Measurements from ENCODE around the gene CMBL.

Gene CMBL

DNA sequence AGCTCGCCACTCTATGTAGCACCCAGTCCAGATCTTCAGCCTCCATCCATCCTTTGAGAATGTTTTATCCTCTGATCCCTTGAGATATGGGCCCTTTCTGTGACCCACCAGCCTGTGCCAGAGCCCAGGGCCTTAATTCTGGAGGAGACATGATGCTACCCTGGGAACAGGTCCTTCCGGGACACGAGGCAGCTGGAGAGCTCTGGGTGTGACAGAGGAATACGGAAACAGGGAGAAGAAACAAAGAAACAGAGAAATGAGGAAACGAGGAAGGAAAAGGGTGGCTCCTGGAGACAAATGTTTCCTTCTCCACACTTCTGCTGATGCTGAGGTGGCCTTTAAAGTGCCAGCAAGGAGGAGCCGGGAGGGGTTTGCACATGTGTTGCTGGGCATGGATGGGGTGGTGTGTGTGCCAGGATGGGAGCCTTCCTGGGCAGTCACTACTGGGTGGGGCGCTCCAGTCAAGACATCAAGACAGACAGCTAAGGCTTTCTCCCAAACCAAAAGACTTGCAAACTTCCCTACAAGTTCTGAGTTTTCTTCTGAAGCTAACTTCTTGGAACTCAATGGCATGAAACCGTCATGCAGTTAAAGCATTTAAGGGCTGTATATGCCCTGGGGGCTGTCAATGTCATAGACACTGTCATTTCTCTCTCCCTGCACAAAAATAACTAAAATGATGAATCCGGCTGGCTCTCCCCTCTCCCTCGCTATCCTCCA, 23.0 kb upstream of the CMBL start:
- Histone ChIP-seq H3K79me1 (ENCODE audit: low read length) (no peaks in the 10 kb centered on the region), H3K56ac (ENCODE audit: low read length) (no peak overlapping the region), H3K4me1 (ENCODE audit: control insufficient read depth, low read depth, low read length) (no peaks in the 10 kb centered on the region), H3K27ac (ENCODE audit: low read depth, low read length) (no peak overlapping the region), H3K9ac (ENCODE audit: low read length) (no peak overlapping the region), H3K4me3 (ENCODE audit: low read length) (no peak overlapping the region), H3K23ac (ENCODE audit: low read length) (no peak overlapping the region), H3K4me2 (ENCODE audit: low read length) (no peak overlapping the region), H2BK5ac (ENCODE audit: low read length) (no peak overlapping the region), H4K8ac (ENCODE audit: low read depth, low read length) (no peak overlapping the region), H3K36me3 (ENCODE audit: control insufficient read depth, insufficient read depth, low read length) (no peaks in the 10 kb centered on the region), H2AK5ac (ENCODE audit: low read length) (no peak overlapping the region), H2BK120ac (ENCODE audit: low read depth, low read length) (no peak overlapping the region), H2BK15ac (replicated peaks; ENCODE audit: low read depth) (no peak overlapping the region), H3K27me3 (ENCODE audit: insufficient read depth, low read length, poor library complexity) (peaks cover 8% of the 10 kb centered on the region), H3K18ac (ENCODE audit: low read length) (no peak overlapping the region), H3K4ac (ENCODE audit: low read depth, low read length) (no peak overlapping the region), H3K79me2 (ENCODE audit: control insufficient read depth, insufficient read depth, low read length) (no peaks in the 10 kb centered on the region), H4K5ac (ENCODE audit: low read length) (no peak overlapping the region)
- no CpG with 5 or more reads among the region's 10 CpGs for WGBS (ENCODE audit: extremely low coverage, insufficient coverage, low lambda C conversion rate)
- no peak for DNase-seq

DNA sequence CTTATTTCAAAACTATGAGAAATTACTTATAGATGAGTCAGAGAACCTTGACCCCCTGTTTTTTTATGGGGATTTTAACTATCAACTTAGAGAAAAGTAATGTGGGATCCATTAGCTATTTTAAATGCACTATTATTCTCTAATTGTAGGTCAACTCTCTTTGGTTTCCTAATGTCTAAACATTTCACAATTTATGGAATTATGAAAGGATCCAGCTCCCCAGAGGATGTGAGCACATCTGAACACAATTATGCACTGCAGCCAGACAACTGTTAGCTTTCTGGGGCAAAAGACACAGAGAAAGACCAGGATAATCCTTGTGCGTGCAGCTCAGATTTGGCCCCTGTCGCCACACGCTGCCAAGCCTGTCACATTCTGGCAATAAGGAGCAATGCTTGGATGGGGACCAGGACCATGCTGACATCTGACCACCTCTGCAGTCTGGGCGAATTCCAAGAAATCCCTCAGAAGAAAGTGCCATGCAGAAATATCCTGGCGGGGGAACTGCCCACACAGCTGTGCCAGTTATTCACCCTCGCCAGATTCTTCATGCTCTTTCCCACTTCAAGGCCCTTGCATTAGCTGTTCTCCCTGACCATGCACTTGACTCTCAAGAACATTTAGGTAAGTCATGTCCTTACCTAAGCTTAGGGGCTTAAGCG, 22.2 kb upstream of the CMBL start:
- H2BK15ac ChIP-seq (replicated peaks; ENCODE audit: low read depth) = no peak overlapping the region
- no peaks in the 10 kb centered on the region for H3K79me1 ChIP-seq (ENCODE audit: low read length)
- no peak overlapping the region for H3K4me3 ChIP-seq (ENCODE audit: low read length)
- H2BK5ac ChIP-seq (ENCODE audit: low read length) = no peak overlapping the region
- H3K4me2 ChIP-seq (ENCODE audit: low read length) = no peak overlapping the region
- H3K36me3 ChIP-seq (ENCODE audit: control insufficient read depth, insufficient read depth, low read length) = no peaks in the 10 kb centered on the region
- no peak for DNase-seq
- no peak overlapping the region for H3K4ac ChIP-seq (ENCODE audit: low read depth, low read length)
- peaks cover 8% of the 10 kb centered on the region for H3K27me3 ChIP-seq (ENCODE audit: insufficient read depth, low read length, poor library complexity)
- H4K5ac ChIP-seq (ENCODE audit: low read length) = no peak overlapping the region
- H3K9ac ChIP-seq (ENCODE audit: low read length) = no peak overlapping the region
- WGBS (ENCODE audit: extremely low coverage, insufficient coverage, low lambda C conversion rate) = no CpG with 5 or more reads among the region's 7 CpGs
- H3K18ac ChIP-seq (ENCODE audit: low read length) = no peak overlapping the region
- H3K27ac ChIP-seq (ENCODE audit: low read depth, low read length) = no peak overlapping the region
- H2AK5ac ChIP-seq (ENCODE audit: low read length) = no peak overlapping the region
- H2BK120ac ChIP-seq (ENCODE audit: low read depth, low read length) = no peak overlapping the region
- no peaks in the 10 kb centered on the region for H3K79me2 ChIP-seq (ENCODE audit: control insufficient read depth, insufficient read depth, low read length)
- no peak overlapping the region for H3K56ac ChIP-seq (ENCODE audit: low read length)
- H3K4me1 ChIP-seq (ENCODE audit: control insufficient read depth, low read depth, low read length) = no peaks in the 10 kb centered on the region
- H4K8ac ChIP-seq (ENCODE audit: low read depth, low read length) = no peak overlapping the region
- no peak overlapping the region for H3K23ac ChIP-seq (ENCODE audit: low read length)

DNA sequence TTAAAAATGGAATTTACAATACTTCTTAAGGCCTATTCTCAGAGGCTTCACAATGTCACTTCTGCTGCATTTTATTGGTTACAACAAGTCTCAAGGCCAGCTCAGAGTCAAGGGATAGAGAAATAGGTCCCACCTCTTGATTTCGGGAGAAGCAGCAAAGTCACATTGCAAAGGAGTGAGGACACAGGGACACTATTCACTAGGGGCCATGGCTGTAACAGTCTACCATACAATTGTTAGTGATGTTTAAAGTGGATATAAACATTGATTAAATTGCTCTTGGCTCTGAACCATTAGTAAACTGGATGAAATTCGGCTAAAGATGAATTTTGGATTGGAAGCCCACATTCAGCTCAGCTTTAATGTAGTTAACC, 21.7 kb upstream of the CMBL start:
- H3K27ac ChIP-seq (ENCODE audit: low read depth, low read length) = no peak overlapping the region
- peaks cover 5% of the 10 kb centered on the region for H3K27me3 ChIP-seq (ENCODE audit: insufficient read depth, low read length, poor library complexity)
- no peak overlapping the region for H3K4me2 ChIP-seq (ENCODE audit: low read length)

DNA sequence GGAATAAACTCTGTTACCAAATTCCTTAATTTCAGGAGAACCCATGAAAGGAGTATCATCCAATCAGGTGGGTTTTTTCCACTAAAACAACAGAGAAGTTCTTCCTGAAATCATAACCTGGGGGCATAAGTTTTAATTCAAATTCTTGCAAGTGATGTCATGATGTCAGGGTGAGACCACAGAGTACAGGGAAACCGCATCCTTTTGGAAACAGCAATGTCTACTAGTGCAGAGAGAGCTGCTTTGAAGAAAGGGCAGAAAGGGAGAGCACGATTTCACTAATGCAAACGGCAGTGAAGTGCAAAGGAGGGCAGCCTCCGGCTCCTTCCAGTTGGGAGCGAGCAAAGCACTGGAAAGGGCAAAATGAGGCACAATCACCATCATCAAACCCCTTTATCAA, 20.6 kb upstream of the CMBL start:
- H3K4me2 ChIP-seq (ENCODE audit: low read length) = no peak overlapping the region
- H3K18ac ChIP-seq (ENCODE audit: low read length) = no peak overlapping the region
- H3K4ac ChIP-seq (ENCODE audit: low read depth, low read length) = no peak overlapping the region
- H4K8ac ChIP-seq (ENCODE audit: low read depth, low read length) = no peak overlapping the region
- H2BK15ac ChIP-seq (replicated peaks; ENCODE audit: low read depth) = no peak overlapping the region
- H3K56ac ChIP-seq (ENCODE audit: low read length) = no peak overlapping the region
- no peaks in the 10 kb centered on the region for H3K36me3 ChIP-seq (ENCODE audit: control insufficient read depth, insufficient read depth, low read length)
- peaks cover 5% of the 10 kb centered on the region for H3K27me3 ChIP-seq (ENCODE audit: insufficient read depth, low read length, poor library complexity)
- DNase-seq = no peak
- H3K4me3 ChIP-seq (ENCODE audit: low read length) = no peak overlapping the region
- H3K79me1 ChIP-seq (ENCODE audit: low read length) = no peaks in the 10 kb centered on the region
- no peaks in the 10 kb centered on the region for H3K4me1 ChIP-seq (ENCODE audit: control insufficient read depth, low read depth, low read length)
- H3K27ac ChIP-seq (ENCODE audit: low read depth, low read length) = no peak overlapping the region
- H2BK5ac ChIP-seq (ENCODE audit: low read length) = no peak overlapping the region
- no peaks in the 10 kb centered on the region for H3K79me2 ChIP-seq (ENCODE audit: control insufficient read depth, insufficient read depth, low read length)
- H3K9ac ChIP-seq (ENCODE audit: low read length) = no peak overlapping the region
- no CpG with 5 or more reads among the region's 5 CpGs for WGBS (ENCODE audit: extremely low coverage, insufficient coverage, low lambda C conversion rate)
- no peak overlapping the region for H2BK120ac ChIP-seq (ENCODE audit: low read depth, low read length)
- H4K5ac ChIP-seq (ENCODE audit: low read length) = no peak overlapping the region
- no peak overlapping the region for H2AK5ac ChIP-seq (ENCODE audit: low read length)
- H3K23ac ChIP-seq (ENCODE audit: low read length) = no peak overlapping the region

More for the DNA sequence above, 21.7 kb upstream of the CMBL start:
- H3K4ac ChIP-seq (ENCODE audit: low read depth, low read length) = no peak overlapping the region
- H2AK5ac ChIP-seq (ENCODE audit: low read length) = no peak overlapping the region
- no peak overlapping the region for H3K23ac ChIP-seq (ENCODE audit: low read length)
- H2BK5ac ChIP-seq (ENCODE audit: low read length) = no peak overlapping the region
- no peaks in the 10 kb centered on the region for H3K4me1 ChIP-seq (ENCODE audit: control insufficient read depth, low read depth, low read length)
- no peak overlapping the region for H2BK120ac ChIP-seq (ENCODE audit: low read depth, low read length)
- no peak overlapping the region for H3K56ac ChIP-seq (ENCODE audit: low read length)
- WGBS (ENCODE audit: extremely low coverage, insufficient coverage, low lambda C conversion rate) = no CpG with 5 or more reads among the region's 2 CpGs
- no peak overlapping the region for H4K8ac ChIP-seq (ENCODE audit: low read depth, low read length)
- H3K9ac ChIP-seq (ENCODE audit: low read length) = no peak overlapping the region
- no peak overlapping the region for H3K4me3 ChIP-seq (ENCODE audit: low read length)
- no peaks in the 10 kb centered on the region for H3K79me2 ChIP-seq (ENCODE audit: control insufficient read depth, insufficient read depth, low read length)
- H3K18ac ChIP-seq (ENCODE audit: low read length) = no peak overlapping the region
- H3K36me3 ChIP-seq (ENCODE audit: control insufficient read depth, insufficient read depth, low read length) = no peaks in the 10 kb centered on the region
- no peak for DNase-seq
- H2BK15ac ChIP-seq (replicated peaks; ENCODE audit: low read depth) = no peak overlapping the region
- H4K5ac ChIP-seq (ENCODE audit: low read length) = no peak overlapping the region
- H3K79me1 ChIP-seq (ENCODE audit: low read length) = no peaks in the 10 kb centered on the region

DNA sequence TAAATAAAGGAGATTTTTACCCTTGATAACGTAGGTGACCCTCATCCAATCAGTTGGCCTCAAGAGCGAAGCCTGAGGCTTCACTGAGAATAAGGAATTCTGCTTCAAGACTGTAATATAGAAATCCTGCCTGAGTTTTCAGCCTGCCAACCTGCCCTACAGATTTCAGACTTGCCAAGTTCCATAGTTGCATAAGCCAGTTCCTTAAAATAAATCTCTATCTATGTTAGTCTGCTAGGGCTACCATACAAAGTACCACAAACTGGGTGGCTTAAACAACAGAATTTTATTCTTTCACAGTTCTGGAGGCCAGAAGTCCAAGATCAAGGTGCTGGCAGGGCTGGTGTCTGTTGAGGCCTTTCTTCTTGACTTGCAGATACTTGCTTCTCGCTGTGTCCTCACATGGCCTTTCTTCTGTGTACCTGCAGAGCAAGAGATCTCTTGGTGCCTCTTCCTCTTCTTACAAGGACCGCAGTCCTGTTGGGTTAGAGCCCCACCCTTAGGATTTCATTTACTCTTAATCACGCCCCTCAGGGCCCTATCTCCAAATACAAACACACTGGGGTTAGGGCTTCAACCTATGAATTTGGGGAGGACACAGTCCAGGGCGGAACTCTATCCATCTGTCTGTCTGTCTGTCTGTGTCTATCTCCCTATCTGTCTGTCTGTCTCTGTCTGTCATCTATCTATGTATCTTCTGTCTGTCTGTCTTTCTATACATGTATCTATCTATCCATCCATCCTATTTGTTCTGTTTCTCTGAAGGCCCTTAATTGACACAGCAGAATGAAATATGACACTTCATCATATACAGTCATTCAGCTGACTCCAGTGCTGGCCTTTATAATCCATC, 17.0 kb upstream of the CMBL start:
- Histone ChIP-seq H3K27me3 (ENCODE audit: insufficient read depth, low read length, poor library complexity) (no peaks in the 10 kb centered on the region), H3K27ac (ENCODE audit: low read depth, low read length) (no peak overlapping the region), H3K23ac (ENCODE audit: low read length) (no peak overlapping the region), H2AK5ac (ENCODE audit: low read length) (no peak overlapping the region), H2BK15ac (replicated peaks; ENCODE audit: low read depth) (no peak overlapping the region), H3K56ac (ENCODE audit: low read length) (no peak overlapping the region), H3K79me1 (ENCODE audit: low read length) (no peaks in the 10 kb centered on the region), H3K9ac (ENCODE audit: low read length) (no peak overlapping the region), H2BK120ac (ENCODE audit: low read depth, low read length) (no peak overlapping the region), H2BK5ac (ENCODE audit: low read length) (no peak overlapping the region), H4K8ac (ENCODE audit: low read depth, low read length) (no peak overlapping the region), H3K4me2 (ENCODE audit: low read length) (no peak overlapping the region), H3K4me1 (ENCODE audit: control insufficient read depth, low read depth, low read length) (no peaks in the 10 kb centered on the region), H4K5ac (ENCODE audit: low read length) (no peak overlapping the region), H3K4ac (ENCODE audit: low read depth, low read length) (no peak overlapping the region), H3K36me3 (ENCODE audit: control insufficient read depth, insufficient read depth, low read length) (no peaks in the 10 kb centered on the region), H3K79me2 (ENCODE audit: control insufficient read depth, insufficient read depth, low read length) (no peaks in the 10 kb centered on the region), H3K18ac (ENCODE audit: low read length) (no peak overlapping the region), H3K4me3 (ENCODE audit: low read length) (no peak overlapping the region)
- DNase-seq = no peak
- WGBS (ENCODE audit: extremely low coverage, insufficient coverage, low lambda C conversion rate) = no CpG with 5 or more reads among the region's 6 CpGs
